Suprapubic skin (tissue), 3 donors: ENCODE data around the gene RPUSD3.

Experiments used
- CTCF ChIP-seq, 2 donors: fragments of 200-600 bp in 1 of 2; fragments of 450-650 bp in 1 of 2; sonication (generic) in 1 of 2; IDR thresholded peaks; one replicate each; pipeline ENCODE4 v1.5.1; 2016 to 2019; ENCODE audit warnings: antibody characterized with exemption in 2 of 2, mild to moderate bottlenecking in 1 of 2, moderate library complexity in 1 of 2
- EP300 ChIP-seq: sonication (generic); formaldehyde crosslinking; IDR thresholded peaks from one replicate; pipeline ENCODE4 v1.6.1; 2017; ENCODE audit warnings: antibody characterized with exemption
- POLR2A ChIP-seq, 2 donors: fragments of 450-650 bp; IDR thresholded peaks; one replicate each; pipeline ENCODE4 v1.6.1; 2017; ENCODE audit warnings: antibody characterized with exemption in 2 of 2, mild to moderate bottlenecking in 2 of 2, moderate library complexity in 2 of 2

DNA sequence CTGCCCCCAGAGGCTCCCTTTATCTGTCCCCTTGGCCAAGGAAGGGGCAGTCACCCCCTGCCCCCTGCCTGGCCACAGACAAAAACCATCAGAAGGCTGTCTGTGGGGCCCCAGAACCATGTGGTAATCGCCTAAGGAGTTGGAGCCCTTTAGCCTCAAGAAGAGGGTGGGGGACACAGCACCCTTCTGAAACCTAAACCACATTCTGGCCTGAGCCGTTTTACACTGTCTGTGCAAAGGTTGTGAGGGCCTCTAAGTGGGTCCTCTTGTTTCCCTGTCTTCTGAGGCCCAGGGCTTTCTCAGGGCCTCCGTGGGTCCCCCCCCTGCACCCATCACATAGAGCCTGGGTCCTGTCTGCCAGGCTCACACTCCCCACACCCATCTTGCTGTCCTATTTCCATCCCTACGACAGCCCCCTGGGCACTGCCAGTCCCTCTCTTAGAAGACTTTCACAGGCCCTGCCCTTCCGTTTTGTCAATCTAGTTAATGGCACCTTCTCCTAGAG, 17.9 kb upstream of the RPUSD3 start:
- TF ChIP-seq CTCF (IDR thresholded peaks at IDR 0.05) (no peak), POLR2A (IDR thresholded peaks at IDR 0.05) (no peak), EP300 (no peak)
